Stimulated activated CD4-positive, alpha-beta T cell treated with anti-CD3 and anti-CD28 coated beads, TNF-alpha, amount 100 ng/mL, for 48 hours (primary cell): ENCODE results near the gene ZNF512.

ENCODE experiments used
- DNase-seq, 3 donors: peaks; one replicate each; pipeline ENCODE4 v3.0.0-alpha.2; 2020; ENCODE audit warnings: low read depth in 3 of 3

Gene ZNF512

DNA sequence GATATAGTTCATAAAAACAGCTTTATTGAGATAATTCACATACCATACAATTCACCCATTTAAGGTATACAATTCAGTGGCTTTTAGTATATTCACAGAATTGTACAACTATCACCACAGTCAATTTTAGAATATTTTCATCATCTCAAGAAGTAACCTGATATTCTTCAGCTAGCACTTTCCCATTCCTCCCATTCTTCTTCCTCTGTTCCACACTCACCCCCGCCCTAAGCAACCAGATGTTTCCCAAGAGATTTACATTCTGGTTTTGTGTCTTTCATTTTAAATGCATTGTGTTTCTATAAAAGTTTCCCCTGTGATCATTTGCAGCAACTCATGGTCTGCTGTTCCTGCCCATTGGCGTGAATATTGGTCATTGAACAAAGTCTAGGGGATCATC is 51.4 kb downstream of the ZNF512 start:
- DNase-seq, result no peak

DNA sequence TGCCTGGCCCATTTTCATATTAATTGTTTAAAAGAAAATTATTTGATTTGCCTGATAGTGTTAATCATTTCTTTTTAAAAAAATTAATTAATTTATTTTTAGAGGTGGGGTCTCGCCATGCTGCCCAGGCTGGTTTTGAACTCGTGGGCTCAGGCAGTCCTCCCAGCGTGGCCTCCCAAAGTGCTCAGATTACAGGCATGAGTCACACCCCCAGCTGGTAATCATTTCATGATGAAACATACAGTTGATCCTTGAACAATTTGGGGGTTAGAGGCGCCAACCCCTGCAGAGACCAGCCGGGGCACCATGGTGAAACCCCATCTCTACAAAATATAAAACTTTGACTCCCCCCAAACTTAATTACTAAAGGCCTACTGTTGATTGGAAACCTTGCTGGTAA is 53.9 kb downstream of the ZNF512 start:
- DNase-seq, result no peak

DNA sequence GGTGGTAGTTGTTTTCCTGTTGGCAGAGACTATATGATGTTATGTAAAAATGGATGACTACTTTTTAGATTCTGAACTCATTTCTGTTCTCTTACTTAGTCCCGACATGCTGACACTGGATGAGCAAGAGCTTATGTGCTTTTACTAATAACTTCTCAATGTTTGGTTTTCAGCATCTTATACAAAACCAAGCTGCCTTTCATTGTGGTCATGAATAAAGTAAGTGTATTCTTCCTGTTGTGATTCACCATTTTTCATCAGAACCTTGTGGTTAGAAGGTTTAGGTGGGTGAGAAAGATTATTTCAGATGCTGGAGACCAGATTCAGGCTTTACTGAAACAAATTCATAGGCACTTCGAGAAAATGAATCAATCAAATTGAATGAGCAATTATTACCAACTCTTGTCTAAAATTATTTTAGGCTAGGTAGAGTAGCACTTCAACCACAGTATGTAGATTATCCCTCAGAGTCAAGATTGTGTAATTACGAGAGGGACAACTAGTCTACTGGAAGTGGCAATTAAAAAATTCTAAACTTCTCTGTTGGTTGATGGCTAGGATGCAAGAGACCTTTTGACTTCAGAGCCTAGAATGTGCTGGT is 55.3 kb downstream of the ZNF512 start:
- no peak for DNase-seq

GRCh38 chr2:27638709-27639108 is 55.9 kb downstream of the ZNF512 start:
- DNase-seq, result peak in 1 of 3 donors; percentile 14

DNA sequence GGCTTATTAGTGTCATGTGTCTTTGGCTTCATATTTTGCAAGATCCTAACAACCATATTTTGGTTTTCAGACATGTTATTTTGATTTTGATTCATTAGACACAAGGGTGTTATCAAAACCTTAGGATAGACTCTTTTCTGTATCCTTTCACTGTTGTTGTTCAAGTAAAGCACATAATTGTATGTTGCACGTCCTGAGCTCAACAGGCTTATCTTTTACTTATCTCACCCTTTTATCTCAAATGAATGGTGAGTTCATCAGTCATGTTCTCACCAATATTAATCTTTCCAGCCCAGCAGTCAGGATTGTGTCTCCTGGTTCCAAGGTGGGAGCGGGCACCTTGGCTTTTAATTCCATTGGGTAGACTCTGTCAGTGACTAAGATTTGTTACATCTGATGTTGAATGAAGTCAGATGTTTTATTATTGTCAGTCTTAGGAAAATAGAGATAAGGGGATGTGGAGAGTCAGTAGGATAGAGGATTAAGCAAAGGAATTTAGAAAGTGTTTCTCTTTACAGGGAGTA is 57.9 kb downstream of the ZNF512 start:
- no peak for DNase-seq

DNA sequence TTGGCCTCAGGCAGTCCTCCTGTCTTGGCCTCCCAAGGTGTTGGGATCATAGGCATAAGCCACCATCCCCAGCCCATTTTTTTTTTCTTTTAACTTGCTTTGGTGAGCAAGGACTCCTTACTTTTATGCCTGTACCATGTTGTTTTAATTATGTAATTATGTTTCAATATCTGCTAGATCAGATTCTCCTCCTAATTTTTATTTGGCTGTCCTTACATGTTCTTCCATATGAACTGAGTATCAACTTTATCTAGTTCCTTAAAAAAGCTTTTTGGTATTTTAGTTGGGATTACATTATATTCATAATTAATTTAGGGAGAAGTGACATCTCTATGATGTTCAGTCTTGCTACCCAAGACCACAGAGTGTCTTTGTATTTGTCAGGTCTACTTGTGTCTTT is 62.4 kb downstream of the ZNF512 start:
- no peak for DNase-seq

- DNase-seq, result no peak
Measured at GRCh38 chr2:27647289-27647688, 64.4 kb downstream of the ZNF512 start.

GRCh38 chr2:27647737-27648136 is 64.9 kb downstream of the ZNF512 start:
- DNase-seq, result no peak

GRCh38 chr2:27651056-27651455 is 68.2 kb downstream of the ZNF512 start:
- DNase-seq, result no peak

DNA sequence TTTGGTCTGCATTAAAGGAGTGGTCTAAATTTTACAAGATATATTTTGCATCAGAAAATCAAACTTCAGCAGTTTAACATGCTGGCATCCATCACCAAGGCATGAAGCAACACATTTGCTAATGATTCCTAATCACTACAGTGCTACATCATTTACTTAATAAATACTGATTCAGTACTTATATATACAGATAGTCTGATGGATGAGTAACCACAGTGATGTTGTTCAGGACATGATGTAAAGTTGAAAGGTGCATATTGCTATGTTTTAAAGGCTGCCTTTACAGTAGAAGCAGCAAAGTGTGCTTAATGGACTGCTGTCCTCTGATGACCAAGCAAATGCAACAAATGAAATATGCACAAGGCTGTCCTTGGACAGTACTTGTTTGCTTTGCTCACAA is 69.5 kb downstream of the ZNF512 start:
- DNase-seq, result no peak

DNA sequence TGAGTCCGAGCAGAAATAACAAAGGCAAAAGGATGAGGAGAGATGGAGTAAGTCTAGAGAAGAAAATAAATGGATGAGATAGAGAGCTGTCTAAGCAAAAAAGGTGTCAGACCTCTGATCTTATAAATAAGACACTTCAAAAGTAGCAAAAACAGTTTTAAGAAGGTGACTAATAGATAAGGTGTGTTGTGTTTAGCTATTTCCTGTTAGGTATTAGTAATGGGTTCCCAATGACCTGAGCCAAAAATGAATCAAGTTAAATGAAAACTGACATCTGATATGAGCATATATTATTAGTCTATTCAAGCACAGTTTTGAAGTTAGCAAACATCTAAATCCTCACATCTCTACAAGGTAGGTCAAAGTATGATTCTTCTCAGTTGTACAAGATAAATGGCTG is 69.9 kb downstream of the ZNF512 start:
- no peak for DNase-seq

DNA sequence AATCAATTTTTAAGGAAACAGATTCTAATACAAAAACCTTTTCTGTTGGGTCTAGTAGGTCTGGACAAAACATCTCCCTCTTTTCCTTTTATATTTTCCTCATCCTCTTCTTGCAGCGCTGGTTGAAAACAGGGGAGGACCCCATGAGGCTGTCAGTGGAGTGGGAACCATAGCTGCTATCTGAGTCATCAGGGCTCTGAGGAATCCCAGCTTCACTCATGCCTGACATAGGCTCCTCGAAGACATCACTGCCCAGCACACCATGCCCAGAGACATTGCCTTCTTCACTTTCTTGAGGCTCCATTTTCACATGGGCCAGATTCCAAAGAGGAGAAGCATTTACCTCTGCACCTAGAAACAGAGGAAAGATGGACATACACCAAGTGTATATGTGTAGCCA is 70.6 kb downstream of the ZNF512 start:
- no peak for DNase-seq

DNA sequence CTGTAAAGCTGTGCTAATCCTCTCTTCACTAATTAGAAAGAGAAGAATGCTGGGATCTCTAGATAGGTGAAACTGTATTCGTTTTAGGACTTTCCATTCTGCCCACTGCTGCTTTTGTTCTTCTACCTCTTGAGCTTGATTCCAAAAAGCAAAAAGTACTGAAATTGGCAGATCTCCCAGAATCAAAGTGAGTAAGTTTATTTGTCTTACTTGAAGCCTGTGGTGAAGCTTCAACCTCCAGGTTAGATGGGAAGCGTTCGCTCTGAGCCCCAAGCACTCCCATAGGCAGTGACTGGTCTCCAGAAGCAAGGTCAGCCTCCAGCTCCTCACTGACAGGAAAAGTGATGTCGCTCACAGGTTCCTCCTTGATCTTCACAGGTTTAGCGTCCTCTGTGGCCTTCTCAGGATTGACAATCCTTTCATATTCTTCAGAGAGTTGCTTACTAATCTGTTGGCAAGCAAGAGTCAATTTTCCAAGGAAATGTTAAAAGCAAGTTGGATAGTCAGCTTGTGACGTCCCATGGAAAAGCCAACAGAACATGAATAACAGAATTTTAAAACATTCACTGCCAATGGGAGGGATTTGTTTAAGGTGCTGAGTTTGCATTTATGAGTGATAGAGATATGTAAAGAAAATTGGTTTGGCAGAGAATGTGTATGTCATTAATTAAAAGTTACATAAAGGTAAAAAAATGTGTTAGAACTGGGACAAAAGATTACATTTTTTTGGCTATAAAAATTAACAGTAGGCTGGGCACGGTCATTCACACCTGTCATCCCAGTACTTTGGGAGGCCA is 72.5 kb downstream of the ZNF512 start:
- no peak for DNase-seq

- no peak for DNase-seq
Measured at GRCh38 chr2:27661371-27661770, 78.5 kb downstream of the ZNF512 start.

DNA sequence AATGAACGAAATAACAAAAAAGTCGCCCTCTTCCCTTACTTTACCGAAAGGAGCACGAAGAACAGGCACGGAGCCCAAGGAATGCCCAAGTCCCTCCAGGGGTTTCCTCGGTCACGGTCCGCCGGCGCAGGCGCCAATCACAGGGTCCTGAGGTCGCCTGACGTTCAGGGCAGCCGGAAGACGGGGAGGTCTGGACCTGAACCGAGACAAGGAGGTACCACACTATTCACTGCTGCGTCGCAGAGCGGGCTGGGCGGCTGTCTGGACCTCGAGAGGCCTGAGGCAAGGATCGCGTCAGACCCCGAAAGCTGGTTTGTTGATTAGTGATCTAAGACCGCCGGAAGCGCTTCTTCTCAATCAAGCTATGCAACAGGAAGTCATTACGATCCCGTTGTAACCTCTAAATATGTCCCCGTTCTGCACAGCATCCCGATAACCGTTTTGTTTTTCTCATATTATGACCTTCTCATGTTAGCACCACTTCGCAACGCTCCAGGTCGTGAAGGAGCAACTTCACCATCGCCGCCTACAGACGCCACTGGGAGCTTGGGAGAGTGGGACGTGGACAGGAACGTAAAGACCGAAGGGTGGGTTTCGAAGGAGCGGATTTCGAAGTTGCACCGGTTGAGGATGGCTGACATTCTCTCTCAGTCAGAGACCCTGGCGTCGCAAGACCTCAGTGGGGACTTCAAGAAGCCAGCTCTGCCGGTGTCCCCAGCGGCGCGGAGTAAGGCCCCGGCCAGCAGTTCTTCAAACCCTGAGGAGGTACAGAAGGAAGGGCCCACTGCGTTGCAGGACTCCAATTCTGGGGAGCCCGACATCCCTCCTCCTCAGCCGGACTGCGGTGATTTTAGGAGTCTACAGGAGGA is 80.7 kb downstream of the ZNF512 start, which contains the start of the genes SLC4A1AP and SUPT7L:
Gene SLC4A1AP, plus strand, starts transcription at position 605 of the 869 bp plus-strand sequence. Its CDS starts 26 bp downstream, at position 631.
Gene SUPT7L, minus strand, starts transcription at position 330 of the 869 bp plus-strand sequence. CDS start 1,422 bp downstream, outside the sequence.
- DNase-seq, result peak; percentile 44 to 56 (median 55)

DNA sequence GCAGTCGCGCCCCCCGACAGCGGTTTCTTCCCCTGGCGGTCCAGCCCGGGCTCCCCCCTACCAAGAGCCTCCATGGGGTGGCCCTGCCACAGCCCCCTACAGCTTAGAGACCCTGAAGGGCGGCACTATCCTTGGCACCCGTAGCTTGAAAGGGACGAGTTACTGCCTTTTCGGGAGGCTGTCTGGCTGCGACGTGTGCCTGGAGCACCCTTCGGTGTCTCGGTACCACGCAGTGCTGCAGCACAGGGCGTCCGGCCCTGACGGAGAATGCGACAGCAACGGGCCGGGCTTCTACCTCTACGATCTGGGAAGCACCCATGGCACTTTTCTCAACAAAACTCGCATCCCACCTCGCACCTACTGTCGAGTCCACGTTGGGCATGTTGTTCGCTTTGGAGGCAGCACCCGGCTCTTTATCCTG is 81.3 kb downstream of the ZNF512 start:
- no peak for DNase-seq

- no peak for DNase-seq
Measured at GRCh38 chr2:27664622-27665363, 82.0 kb downstream of the ZNF512 start.

- DNase-seq, result no peak
Measured at GRCh38 chr2:27667446-27667845, 84.6 kb downstream of the ZNF512 start.

GRCh38 chr2:27671235-27671634 is 88.4 kb downstream of the ZNF512 start:
- no peak for DNase-seq
